ENCODE results near the gene KIF5B.

GRCh38 chr10:32000937-32001336 is 55.3 kb downstream of the KIF5B start:
- TF ChIP-seq, protein P1, sequence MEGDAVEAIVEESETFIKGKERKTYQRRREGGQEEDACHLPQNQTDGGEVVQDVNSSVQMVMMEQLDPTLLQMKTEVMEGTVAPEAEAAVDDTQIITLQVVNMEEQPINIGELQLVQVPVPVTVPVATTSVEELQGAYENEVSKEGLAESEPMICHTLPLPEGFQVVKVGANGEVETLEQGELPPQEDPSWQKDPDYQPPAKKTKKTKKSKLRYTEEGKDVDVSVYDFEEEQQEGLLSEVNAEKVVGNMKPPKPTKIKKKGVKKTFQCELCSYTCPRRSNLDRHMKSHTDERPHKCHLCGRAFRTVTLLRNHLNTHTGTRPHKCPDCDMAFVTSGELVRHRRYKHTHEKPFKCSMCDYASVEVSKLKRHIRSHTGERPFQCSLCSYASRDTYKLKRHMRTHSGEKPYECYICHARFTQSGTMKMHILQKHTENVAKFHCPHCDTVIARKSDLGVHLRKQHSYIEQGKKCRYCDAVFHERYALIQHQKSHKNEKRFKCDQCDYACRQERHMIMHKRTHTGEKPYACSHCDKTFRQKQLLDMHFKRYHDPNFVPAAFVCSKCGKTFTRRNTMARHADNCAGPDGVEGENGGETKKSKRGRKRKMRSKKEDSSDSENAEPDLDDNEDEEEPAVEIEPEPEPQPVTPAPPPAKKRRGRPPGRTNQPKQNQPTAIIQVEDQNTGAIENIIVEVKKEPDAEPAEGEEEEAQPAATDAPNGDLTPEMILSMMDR (IDR thresholded peaks at IDR 0.05 in 2 of 3, conservative IDR thresholded peaks at IDR 0.05 in 1 of 3; ENCODE audit: borderline replicate concordance in 1 of 3, insufficient read depth in 1 of 3, low read depth in 2 of 3, low read length in 2 of 3): no peak
- TF ChIP-seq POLR2A (IDR thresholded peaks at IDR 0.05; ENCODE audit: borderline replicate concordance, extremely low read depth, insufficient read depth, insufficient read length) (no peak), SP1 (IDR thresholded peaks at IDR 0.05; ENCODE audit: low read depth) (no peak), POLR2AphosphoS5 (IDR thresholded peaks at IDR 0.05; ENCODE audit: low read depth, low read length) (no peak), RAD21 (IDR thresholded peaks at IDR 0.05; ENCODE audit: low read depth) (no peak), MAX (IDR thresholded peaks at IDR 0.05) (no peak), YY1 (IDR thresholded peaks at IDR 0.05; ENCODE audit: extremely low read depth, insufficient replicate concordance, low read depth, low read length) (no peak)
- TF ChIP-seq, protein P2, sequence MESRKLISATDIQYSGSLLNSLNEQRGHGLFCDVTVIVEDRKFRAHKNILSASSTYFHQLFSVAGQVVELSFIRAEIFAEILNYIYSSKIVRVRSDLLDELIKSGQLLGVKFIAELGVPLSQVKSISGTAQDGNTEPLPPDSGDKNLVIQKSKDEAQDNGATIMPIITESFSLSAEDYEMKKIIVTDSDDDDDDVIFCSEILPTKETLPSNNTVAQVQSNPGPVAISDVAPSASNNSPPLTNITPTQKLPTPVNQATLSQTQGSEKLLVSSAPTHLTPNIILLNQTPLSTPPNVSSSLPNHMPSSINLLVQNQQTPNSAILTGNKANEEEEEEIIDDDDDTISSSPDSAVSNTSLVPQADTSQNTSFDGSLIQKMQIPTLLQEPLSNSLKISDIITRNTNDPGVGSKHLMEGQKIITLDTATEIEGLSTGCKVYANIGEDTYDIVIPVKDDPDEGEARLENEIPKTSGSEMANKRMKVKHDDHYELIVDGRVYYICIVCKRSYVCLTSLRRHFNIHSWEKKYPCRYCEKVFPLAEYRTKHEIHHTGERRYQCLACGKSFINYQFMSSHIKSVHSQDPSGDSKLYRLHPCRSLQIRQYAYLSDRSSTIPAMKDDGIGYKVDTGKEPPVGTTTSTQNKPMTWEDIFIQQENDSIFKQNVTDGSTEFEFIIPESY (IDR thresholded peaks at IDR 0.05; ENCODE audit: extremely low read depth, insufficient replicate concordance, low read length): no peak

Measured in HCT116 (cell line).